Peyer's patch (tissue), 4 donors: Measurements from ENCODE around the gene SCART1. TPM values are rescaled to one million over a fixed set of nuclear protein-coding genes. Genes with fewer than 3 reads are reported as not detected.
"Not testable (repeated sequence)": the region's sequence is repeated elsewhere in the genome, so short reads cannot be mapped to it uniquely, and the experiment has no call there.

Experiments
- DNase-seq, 3 donors: peaks; one replicate each; pipeline ENCODE4 v3.0.0-alpha.2; 2017 to 2019
- H3K27ac ChIP-seq, 4 donors: fragments of 200-600 bp; sonication (generic); one replicate each; pipeline ENCODE4 v1.5.1; 2016 to 2019
- H3K27me3 ChIP-seq, 2 donors: fragments of 200-600 bp; sonication (generic); one replicate each; pipeline ENCODE4 v1.5.1; 2019
- H3K36me3 ChIP-seq, 3 donors: fragments of 200-600 bp; sonication (generic); one replicate each; pipeline ENCODE4 v1.5.1; 2016 to 2019
- H3K4me1 ChIP-seq, 4 donors: fragments of 200-600 bp; sonication (generic); one replicate each; pipeline ENCODE4 v1.5.1; 2016 to 2019
- H3K4me3 ChIP-seq, 4 donors: fragments of 200-600 bp; sonication (generic); 1 replicate in 3 of 4; 2 replicates in 1 of 4; pipeline ENCODE4 v1.5.1; 2016 to 2019; ENCODE audit warnings: mild to moderate bottlenecking in 1 of 4
- H3K9me3 ChIP-seq, 4 donors: fragments of 200-600 bp; sonication (generic); one replicate each; pipeline ENCODE4 v1.5.1; 2016 to 2019; ENCODE audit warnings: mild to moderate bottlenecking in 1 of 4
- POLR2A ChIP-seq, 2 donors: fragments of 450-650 bp; IDR thresholded peaks; one replicate each; pipeline ENCODE4 v1.5.1; 2017; ENCODE audit warnings: antibody characterized with exemption in 2 of 2, mild to moderate bottlenecking in 2 of 2, moderate library complexity in 2 of 2
- total RNA-seq, 4 donors: library from RNA; depleted of rRNA; stranded (reverse); fragments of >200 nt; gene quantifications; one replicate each; pipeline ENCODE4 v1.1.0, GENCODE V29; 2016
- TF ChIP-seq, protein P1 (sequence below), 6 experiments: fragments of 450-650 bp in 4 of 6; fragments of 200-600 bp in 2 of 6; sonication (generic) in 1 of 6; IDR thresholded peaks; one replicate each; pipeline ENCODE4 v1.5.1; 2017 to 2019; ENCODE audit warnings: antibody characterized with exemption in 6 of 6, mild to moderate bottlenecking in 3 of 6, moderate library complexity in 1 of 6

The SCART1 gene
- total RNA-seq, 4 donors from 2014 or later: 1.9 to 14.6 (median 8.7) TPM

DNA sequence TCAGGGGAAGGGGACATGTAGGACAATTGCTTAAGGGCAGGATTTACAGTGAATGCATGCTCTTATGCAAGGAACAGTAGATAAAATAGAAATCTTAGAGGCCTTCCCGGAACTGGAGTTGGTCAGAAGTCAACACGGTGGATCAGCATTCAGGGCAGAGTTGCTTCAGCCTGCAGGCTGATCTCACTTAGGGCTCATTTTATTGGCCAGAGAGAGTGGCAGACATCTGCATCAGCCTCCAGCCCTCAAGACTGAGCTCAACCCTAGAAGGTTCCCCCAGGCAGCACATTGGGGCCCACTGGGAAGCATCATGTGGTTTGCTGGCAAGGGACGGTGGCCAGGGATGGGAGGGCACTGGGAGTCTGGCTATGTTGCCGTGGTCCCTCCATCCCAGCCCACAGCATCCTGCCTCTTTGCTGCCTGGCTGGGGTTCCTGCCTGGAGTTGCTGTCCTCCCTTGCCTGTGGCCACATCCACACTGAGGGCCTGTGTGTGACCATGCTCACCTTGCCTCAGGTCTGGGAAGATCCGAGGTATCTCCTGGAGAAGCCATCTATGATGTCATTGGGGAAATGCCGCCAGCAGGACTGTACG, 13.0 kb downstream of the SCART1 start:
- Histone ChIP-seq H3K36me3 (no peaks in the 10 kb centered on the region), H3K4me3 (no peak overlapping the region), H3K9me3 (no peaks in the 10 kb centered on the region), H3K4me1 (no peaks in the 10 kb centered on the region), H3K27ac (no peak overlapping the region), H3K27me3 (no peaks in the 10 kb centered on the region)
- TF ChIP-seq POLR2A (IDR thresholded peaks at IDR 0.05): no peak
- TF ChIP-seq, protein P1, sequence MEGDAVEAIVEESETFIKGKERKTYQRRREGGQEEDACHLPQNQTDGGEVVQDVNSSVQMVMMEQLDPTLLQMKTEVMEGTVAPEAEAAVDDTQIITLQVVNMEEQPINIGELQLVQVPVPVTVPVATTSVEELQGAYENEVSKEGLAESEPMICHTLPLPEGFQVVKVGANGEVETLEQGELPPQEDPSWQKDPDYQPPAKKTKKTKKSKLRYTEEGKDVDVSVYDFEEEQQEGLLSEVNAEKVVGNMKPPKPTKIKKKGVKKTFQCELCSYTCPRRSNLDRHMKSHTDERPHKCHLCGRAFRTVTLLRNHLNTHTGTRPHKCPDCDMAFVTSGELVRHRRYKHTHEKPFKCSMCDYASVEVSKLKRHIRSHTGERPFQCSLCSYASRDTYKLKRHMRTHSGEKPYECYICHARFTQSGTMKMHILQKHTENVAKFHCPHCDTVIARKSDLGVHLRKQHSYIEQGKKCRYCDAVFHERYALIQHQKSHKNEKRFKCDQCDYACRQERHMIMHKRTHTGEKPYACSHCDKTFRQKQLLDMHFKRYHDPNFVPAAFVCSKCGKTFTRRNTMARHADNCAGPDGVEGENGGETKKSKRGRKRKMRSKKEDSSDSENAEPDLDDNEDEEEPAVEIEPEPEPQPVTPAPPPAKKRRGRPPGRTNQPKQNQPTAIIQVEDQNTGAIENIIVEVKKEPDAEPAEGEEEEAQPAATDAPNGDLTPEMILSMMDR (IDR thresholded peaks at IDR 0.05): no peak
- no peak for DNase-seq

DNA sequence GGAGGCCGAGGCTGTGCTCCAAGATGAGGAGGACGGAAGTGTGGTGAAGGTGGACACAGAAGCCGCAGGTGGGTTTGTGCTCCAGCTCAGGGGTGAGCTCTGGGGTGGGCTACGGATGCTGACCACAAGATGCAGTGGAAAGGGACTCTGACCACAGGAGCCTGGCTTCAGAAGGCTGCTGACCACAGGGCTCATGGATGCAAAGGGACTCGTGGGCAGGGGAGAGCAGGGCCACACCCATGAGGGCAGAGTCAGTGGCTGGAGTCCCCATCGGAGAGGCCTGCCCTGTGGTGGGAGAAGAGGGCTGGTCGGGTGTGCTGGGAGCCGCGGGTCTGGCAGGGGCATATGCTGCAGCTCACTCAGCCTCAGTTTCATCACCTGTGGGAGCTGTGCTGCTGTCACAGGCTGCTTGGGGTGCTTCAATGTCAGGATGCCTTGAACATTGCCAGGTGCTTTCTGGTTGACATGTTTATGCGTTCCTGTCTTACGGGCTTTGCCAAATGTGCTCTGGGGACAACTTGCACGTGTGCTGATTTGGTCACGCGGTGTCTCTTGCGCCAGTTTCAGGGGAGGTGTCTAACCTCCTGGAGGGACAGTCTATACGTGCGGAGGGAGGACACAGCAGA, 13.7 kb downstream of the SCART1 start:
- no peak for DNase-seq
- no peak overlapping the region for H3K27ac ChIP-seq
- no peaks in the 10 kb centered on the region for H3K27me3 ChIP-seq
- no peak for TF ChIP-seq POLR2A (IDR thresholded peaks at IDR 0.05)
- TF ChIP-seq, protein P1 (IDR thresholded peaks at IDR 0.05): no peak
- H3K4me3 ChIP-seq: no peak overlapping the region
- no peaks in the 10 kb centered on the region for H3K36me3 ChIP-seq
- no peaks in the 10 kb centered on the region for H3K9me3 ChIP-seq
- no peaks in the 10 kb centered on the region for H3K4me1 ChIP-seq

DNA sequence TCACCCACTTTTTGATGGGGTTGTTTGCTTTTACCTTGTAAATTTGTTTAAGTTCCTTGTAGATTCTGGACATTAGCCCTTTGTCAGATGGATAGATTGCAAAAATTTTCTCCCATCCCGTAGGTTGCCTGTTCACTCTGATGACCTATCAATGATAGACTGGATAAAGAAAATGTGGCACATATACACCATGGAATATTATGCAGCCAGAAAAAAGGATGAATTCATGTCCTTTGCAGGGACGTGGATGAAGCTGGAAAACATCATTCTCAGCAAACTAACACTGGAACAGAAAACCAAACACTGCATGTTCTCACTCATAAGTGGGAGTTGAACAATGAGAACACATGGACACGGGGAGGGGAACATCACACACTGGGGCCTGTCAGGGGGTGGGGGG, 15.5 kb downstream of the SCART1 start:
- not testable (repeated sequence) for H3K9me3 ChIP-seq, H3K27me3 ChIP-seq, DNase-seq

DNA sequence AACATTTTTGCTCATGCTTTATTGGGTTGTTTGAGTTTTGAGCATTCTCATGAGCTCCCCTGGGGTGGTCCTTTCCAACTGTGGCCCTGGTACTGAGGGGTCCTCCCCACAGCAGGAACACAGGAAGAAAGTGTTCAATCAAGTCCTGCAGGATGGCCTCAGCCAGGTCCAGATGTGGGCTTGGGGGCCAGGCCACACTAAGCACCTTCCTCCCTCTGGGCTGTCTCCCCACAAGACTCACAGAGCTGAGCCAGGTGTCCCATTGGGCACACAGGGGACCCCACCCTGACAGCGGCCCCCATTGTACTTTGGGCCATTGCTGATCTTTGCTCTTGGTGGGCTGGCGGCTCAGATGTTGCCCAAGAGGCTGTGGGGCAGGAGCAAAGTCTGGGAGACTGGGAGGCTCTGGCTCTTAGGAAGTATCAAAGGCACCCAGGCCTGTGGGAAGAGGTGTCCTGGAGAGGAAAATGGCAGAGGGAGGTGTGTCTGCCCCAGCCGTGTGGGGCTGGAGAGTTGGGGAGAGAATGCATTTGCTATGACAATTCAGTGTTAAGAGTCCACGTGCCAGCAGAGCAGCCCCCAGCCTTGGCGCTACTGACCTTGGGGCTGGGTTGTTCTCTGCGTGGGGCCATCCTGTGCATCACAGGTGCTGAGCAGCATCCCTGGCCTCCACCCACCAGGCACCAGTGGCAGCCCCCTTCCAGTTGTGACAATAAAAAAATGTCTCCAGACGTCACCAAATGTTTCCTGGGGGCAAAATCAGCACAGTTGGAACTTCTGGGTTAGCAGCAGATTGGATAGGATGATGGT, 17.8 kb downstream of the SCART1 start:
- TF ChIP-seq, protein P1 (IDR thresholded peaks at IDR 0.05): no peak
- TF ChIP-seq POLR2A (IDR thresholded peaks at IDR 0.05): no peak
- no peak for DNase-seq

More for the DNA sequence above, 15.5 kb downstream of the SCART1 start:
- not testable (repeated sequence) for H3K36me3 ChIP-seq, H3K4me3 ChIP-seq, H3K4me1 ChIP-seq, H3K27ac ChIP-seq

DNA sequence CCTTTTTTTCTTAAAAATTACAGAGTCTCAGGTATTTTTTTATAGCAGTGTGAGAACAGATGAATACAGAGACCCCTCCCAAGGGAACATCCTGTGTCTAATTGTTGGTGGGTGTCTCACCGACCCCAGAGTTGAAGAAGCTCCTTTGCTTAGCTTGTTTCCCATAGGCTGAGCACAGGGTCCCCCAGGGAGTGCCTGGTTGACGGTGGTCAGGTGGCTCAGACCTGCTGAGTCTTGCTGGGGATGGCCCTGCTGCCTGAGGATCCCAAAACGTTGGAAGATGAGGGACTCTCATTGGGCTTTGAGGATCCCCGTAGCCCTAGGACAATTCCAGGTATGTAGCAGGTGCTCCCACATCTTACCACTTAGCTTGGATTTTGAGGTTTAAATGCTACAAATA, 19.5 kb downstream of the SCART1 start:
- Histone ChIP-seq H3K27me3 (no peaks in the 10 kb centered on the region), H3K4me1 (no peaks in the 10 kb centered on the region), H3K27ac (no peak overlapping the region), H3K4me3 (no peak overlapping the region), H3K9me3 (no peaks in the 10 kb centered on the region), H3K36me3 (no peaks in the 10 kb centered on the region)
- TF ChIP-seq POLR2A (IDR thresholded peaks at IDR 0.05): no peak
- TF ChIP-seq, protein P1 (IDR thresholded peaks at IDR 0.05): no peak
- no peak for DNase-seq

More for the DNA sequence above, 17.8 kb downstream of the SCART1 start:
- no peaks in the 10 kb centered on the region for H3K27me3 ChIP-seq
- H3K27ac ChIP-seq: no peak overlapping the region
- H3K4me1 ChIP-seq: no peaks in the 10 kb centered on the region
- H3K36me3 ChIP-seq: no peaks in the 10 kb centered on the region
- no peak overlapping the region for H3K4me3 ChIP-seq
- H3K9me3 ChIP-seq: no peaks in the 10 kb centered on the region

DNA sequence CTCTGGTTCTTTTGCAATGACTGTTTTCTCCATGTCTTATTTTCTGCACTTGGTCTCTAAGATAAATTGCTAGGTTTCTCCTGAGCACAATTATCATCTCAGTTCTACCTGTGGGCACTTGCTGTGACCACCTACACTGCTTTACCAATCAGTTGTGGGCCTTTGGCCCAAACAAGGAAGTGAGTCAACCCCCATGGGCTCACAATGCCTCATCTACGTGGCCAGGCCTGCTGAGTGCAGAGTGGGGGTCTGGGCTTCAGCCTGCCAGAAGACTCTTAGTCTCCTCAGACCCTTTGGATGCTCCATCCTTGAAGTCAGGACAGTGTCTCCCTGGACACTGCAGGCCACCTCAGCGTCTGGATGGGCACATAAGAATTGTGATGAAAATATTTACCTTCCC, 20.3 kb downstream of the SCART1 start:
- Histone ChIP-seq H3K4me1 (no peaks in the 10 kb centered on the region), H3K27ac (no peak overlapping the region), H3K4me3 (no peak overlapping the region), H3K27me3 (no peaks in the 10 kb centered on the region), H3K9me3 (no peaks in the 10 kb centered on the region), H3K36me3 (no peaks in the 10 kb centered on the region)
- no peak for DNase-seq
- TF ChIP-seq, protein P1 (IDR thresholded peaks at IDR 0.05): no peak
- no peak for TF ChIP-seq POLR2A (IDR thresholded peaks at IDR 0.05)
